Ovary (tissue), 3 donors: ENCODE data around the gene LDLRAD4.

Experiments used
- EP300 ChIP-seq: sonication (generic); formaldehyde crosslinking; IDR thresholded peaks from one replicate; pipeline ENCODE4 v1.6.1; 2017; ENCODE audit warnings: antibody characterized with exemption
- POLR2A ChIP-seq: fragments of 450-650 bp; IDR thresholded peaks from one replicate; pipeline ENCODE4 v1.6.1; 2017; ENCODE audit warnings: antibody characterized with exemption, mild to moderate bottlenecking, moderate library complexity
- TF ChIP-seq, protein P1 (sequence below), 3 donors: fragments of 450-650 bp in 2 of 3; fragments of 200-600 bp in 1 of 3; IDR thresholded peaks; one replicate each; pipeline versions ENCODE4 v1.5.1 to v1.8.0; 2016 to 2022; ENCODE audit warnings: antibody characterized with exemption in 3 of 3, mild to moderate bottlenecking in 1 of 3
- donor health status: DM: no; HTN: no; CAD: no.

DNA sequence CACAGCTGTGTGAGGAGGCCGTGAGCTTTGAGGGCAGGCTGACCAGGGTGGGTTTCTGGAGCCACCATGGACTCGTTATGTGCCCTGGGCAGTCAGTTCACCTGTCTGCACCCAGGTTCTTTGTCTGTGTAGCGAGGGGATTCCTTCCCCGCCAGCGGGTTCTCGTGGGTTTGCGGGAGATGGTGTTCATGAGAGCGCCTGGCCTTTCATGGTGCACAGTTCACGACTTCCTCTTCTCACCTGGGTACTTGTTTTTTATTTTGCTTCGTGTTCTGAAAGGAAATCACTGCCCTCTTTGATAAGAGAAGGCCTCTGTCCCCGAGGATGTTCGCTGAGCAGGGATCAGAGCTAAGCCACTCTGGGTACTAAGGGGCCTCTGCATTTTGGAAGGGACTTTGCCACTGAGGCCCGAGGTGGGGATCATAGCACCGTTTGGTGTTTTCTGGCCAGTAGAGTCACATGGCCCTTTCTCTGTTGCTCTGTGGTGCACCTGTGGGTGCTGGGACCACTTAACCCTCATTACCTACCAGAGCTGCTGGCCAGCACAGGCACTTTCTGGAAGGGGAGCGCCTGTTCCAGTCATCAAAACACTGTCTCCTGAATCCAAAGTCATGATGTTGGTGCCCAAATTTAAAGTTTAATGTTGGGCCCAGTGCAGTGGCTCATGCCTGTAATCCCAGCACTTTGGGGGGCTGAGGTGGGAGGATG is 78.5 kb downstream of the LDLRAD4 start:
- TF ChIP-seq, protein P1, sequence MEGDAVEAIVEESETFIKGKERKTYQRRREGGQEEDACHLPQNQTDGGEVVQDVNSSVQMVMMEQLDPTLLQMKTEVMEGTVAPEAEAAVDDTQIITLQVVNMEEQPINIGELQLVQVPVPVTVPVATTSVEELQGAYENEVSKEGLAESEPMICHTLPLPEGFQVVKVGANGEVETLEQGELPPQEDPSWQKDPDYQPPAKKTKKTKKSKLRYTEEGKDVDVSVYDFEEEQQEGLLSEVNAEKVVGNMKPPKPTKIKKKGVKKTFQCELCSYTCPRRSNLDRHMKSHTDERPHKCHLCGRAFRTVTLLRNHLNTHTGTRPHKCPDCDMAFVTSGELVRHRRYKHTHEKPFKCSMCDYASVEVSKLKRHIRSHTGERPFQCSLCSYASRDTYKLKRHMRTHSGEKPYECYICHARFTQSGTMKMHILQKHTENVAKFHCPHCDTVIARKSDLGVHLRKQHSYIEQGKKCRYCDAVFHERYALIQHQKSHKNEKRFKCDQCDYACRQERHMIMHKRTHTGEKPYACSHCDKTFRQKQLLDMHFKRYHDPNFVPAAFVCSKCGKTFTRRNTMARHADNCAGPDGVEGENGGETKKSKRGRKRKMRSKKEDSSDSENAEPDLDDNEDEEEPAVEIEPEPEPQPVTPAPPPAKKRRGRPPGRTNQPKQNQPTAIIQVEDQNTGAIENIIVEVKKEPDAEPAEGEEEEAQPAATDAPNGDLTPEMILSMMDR (IDR thresholded peaks at IDR 0.05): no peak
- TF ChIP-seq EP300: no peak
- no peak for TF ChIP-seq POLR2A
